H9 (cell line): ENCODE measurements around the gene TRAK1. TPM values are rescaled to one million over a fixed set of nuclear protein-coding genes. Genes with fewer than 3 reads are reported as not detected.

Experiments used
- DNase-seq: peaks from one replicate; pipeline ENCODE4 v3.0.0-alpha.2; 2017
- H2AFZ ChIP-seq: one replicate; pipeline ENCODE4 v1.6.1; 2013; ENCODE audit warnings: mild to moderate bottlenecking, low read length, control low read depth, moderate library complexity
- H2AK5ac ChIP-seq: 2 replicates; pipeline ENCODE4 v1.6.1; 2013; ENCODE audit warnings: low read length, control low read depth, mixed read lengths; ENCODE audit not compliant: insufficient read length
- H2BK120ac ChIP-seq: one replicate; pipeline ENCODE4 v1.6.1; 2013; ENCODE audit warnings: low read depth, mild to moderate bottlenecking, low read length, control low read depth, inconsistent platforms; ENCODE audit not compliant: poor library complexity, severe bottlenecking
- H2BK12ac ChIP-seq: 2 replicates; pipeline ENCODE4 v1.6.1; 2013; ENCODE audit warnings: low read length, control low read depth, mixed read lengths, low read depth; ENCODE audit not compliant: insufficient read length
- H2BK15ac ChIP-seq: 2 replicates; pipeline ENCODE4 v1.6.1; 2013; ENCODE audit warnings: low read depth, low read length, control low read depth
- H2BK20ac ChIP-seq: one replicate; pipeline ENCODE4 v1.6.1; 2013; ENCODE audit warnings: low read depth, mild to moderate bottlenecking, low read length, control low read depth, inconsistent platforms; ENCODE audit not compliant: poor library complexity, severe bottlenecking
- H2BK5ac ChIP-seq: 2 replicates; pipeline ENCODE4 v1.6.1; 2013; ENCODE audit warnings: low read length, control low read depth, mixed read lengths; ENCODE audit not compliant: insufficient read length
- H3K14ac ChIP-seq: 2 replicates; pipeline ENCODE4 v1.6.1; 2013; ENCODE audit warnings: low read length, control low read depth; ENCODE audit not compliant: insufficient read depth
- H3K18ac ChIP-seq: 2 replicates; pipeline ENCODE4 v1.6.1; 2013; ENCODE audit warnings: low read depth, mild to moderate bottlenecking, mixed read lengths, low read length, control low read depth; ENCODE audit not compliant: insufficient read length
- H3K23ac ChIP-seq: 2 replicates; pipeline ENCODE4 v1.6.1; 2013; ENCODE audit warnings: low read length, control low read depth, mixed read lengths, low read depth; ENCODE audit not compliant: insufficient read length
- H3K23me2 ChIP-seq: 2 replicates; pipeline ENCODE4 v1.6.1; 2013; ENCODE audit warnings: low read depth, mild to moderate bottlenecking, mixed read lengths, low read length, control low read depth; ENCODE audit not compliant: insufficient read length, poor library complexity, severe bottlenecking
- H3K27ac ChIP-seq: 2 replicates; pipeline ENCODE4 v1.5.1; 2013; ENCODE audit warnings: low read length, control low read depth, mixed read lengths, low read depth; ENCODE audit not compliant: insufficient read length
- H3K27me3 ChIP-seq: 2 replicates; pipeline ENCODE4 v1.6.1; 2013; ENCODE audit warnings: low read length, control low read depth, inconsistent platforms; ENCODE audit not compliant: insufficient read depth
- H3K4ac ChIP-seq: 2 replicates; pipeline ENCODE4 v1.6.1; 2013; ENCODE audit warnings: low read depth, mild to moderate bottlenecking, control low read depth, inconsistent platforms, low read length, moderate library complexity
- H3K4me1 ChIP-seq: 2 replicates; pipeline ENCODE4 v1.6.1; 2013; ENCODE audit warnings: low read length, control low read depth, inconsistent platforms; ENCODE audit not compliant: insufficient read depth
- H3K4me2 ChIP-seq: 2 replicates; pipeline ENCODE4 v1.6.1; 2013; ENCODE audit warnings: low read length, control low read depth, mixed read lengths; ENCODE audit not compliant: insufficient read length, insufficient read depth
- H3K56ac ChIP-seq: 2 replicates; pipeline ENCODE4 v1.6.1; 2013; ENCODE audit warnings: low read depth, mild to moderate bottlenecking, mixed read lengths, low read length, control low read depth; ENCODE audit not compliant: insufficient read length
- H3K79me1 ChIP-seq: 2 replicates; pipeline ENCODE4 v1.6.1; 2013; ENCODE audit warnings: low read depth, mild to moderate bottlenecking, moderate library complexity, low read length, control low read depth, inconsistent platforms; ENCODE audit not compliant: insufficient read depth, poor library complexity, severe bottlenecking
- H3K79me2 ChIP-seq: 2 replicates; pipeline ENCODE4 v1.6.1; 2013; ENCODE audit warnings: low read length, control low read depth, inconsistent platforms; ENCODE audit not compliant: insufficient read depth
- H3K9ac ChIP-seq: 2 replicates; pipeline ENCODE4 v1.6.1; 2013; ENCODE audit warnings: low read length, control low read depth, mixed read lengths; ENCODE audit not compliant: insufficient read length; ENCODE audit errors: extremely low read depth
- H3K9me3 ChIP-seq: one replicate; pipeline ENCODE4 v1.6.1; 2013; ENCODE audit warnings: low read depth, low read length, inconsistent platforms; ENCODE audit not compliant: control insufficient read depth
- H3T11ph ChIP-seq: one replicate; pipeline ENCODE4 v1.6.1; 2013; ENCODE audit warnings: mild to moderate bottlenecking, low read length, control low read depth, inconsistent platforms
- H4K20me1 ChIP-seq: one replicate; pipeline ENCODE4 v1.6.1; 2013; ENCODE audit not compliant: control insufficient read depth, insufficient read length, insufficient read depth
- H4K5ac ChIP-seq: 2 replicates; pipeline ENCODE4 v1.6.1; 2013; ENCODE audit warnings: low read depth, mild to moderate bottlenecking, mixed read lengths, low read length, control low read depth; ENCODE audit not compliant: insufficient read length
- H4K8ac ChIP-seq: replicated peaks from 2 replicates; pipeline ENCODE4 v1.6.1; 2013; ENCODE audit warnings: low read length, control low read depth, mixed read lengths, low read depth; ENCODE audit not compliant: insufficient read length
- H4K91ac ChIP-seq: 2 replicates; pipeline ENCODE4 v1.6.1; 2013; ENCODE audit warnings: low read depth, mild to moderate bottlenecking, moderate library complexity, mixed read lengths, low read length, control low read depth; ENCODE audit not compliant: insufficient read length
- H3K27ac Mint-ChIP-seq, 3 experiments: 2 replicates in 2 of 3; 3 replicates in 1 of 3; pipeline ENCODE4 v1.8.0; 2020 to 2021; ENCODE audit warnings: mixed read lengths in 3 of 3, mild to moderate bottlenecking in 1 of 3, moderate library complexity in 1 of 3
- H3K27me3 Mint-ChIP-seq: 2 replicates; pipeline ENCODE4 v1.8.0; 2021; ENCODE audit warnings: low read depth, mild to moderate bottlenecking, moderate library complexity, mixed read lengths
- H3K36me3 Mint-ChIP-seq, 3 experiments: 2 replicates in 2 of 3; 3 replicates in 1 of 3; pipeline ENCODE4 v1.8.0; 2020 to 2021; ENCODE audit warnings: low read depth in 3 of 3, mixed read lengths in 3 of 3; ENCODE audit not compliant: insufficient read depth in 1 of 3
- H3K4me1 Mint-ChIP-seq, 2 experiments: 2 replicates each; pipeline ENCODE4 v1.8.0; 2020; ENCODE audit warnings: mixed read lengths in 2 of 2
- H3K4me3 Mint-ChIP-seq, 2 experiments: 2 replicates in 1 of 2; 3 replicates in 1 of 2; pipeline ENCODE4 v1.8.0; 2020 to 2021; ENCODE audit warnings: mild to moderate bottlenecking in 2 of 2, mixed read lengths in 2 of 2, moderate library complexity in 1 of 2
- H3K9me3 Mint-ChIP-seq, 2 experiments: 2 replicates in 1 of 2; 3 replicates in 1 of 2; pipeline ENCODE4 v1.8.0; 2020; ENCODE audit warnings: mild to moderate bottlenecking in 2 of 2, mixed read lengths in 2 of 2, moderate library complexity in 1 of 2
- WGBS: extraction: QIAGEN DNeasy Blood & Tissue Kit; methylation state at CpG from one replicate; pipeline ENCODE4 v1.1.7; 2013; ENCODE audit warnings: missing lambda C conversion rate, low lambda C conversion rate, mixed read lengths; ENCODE audit not compliant: insufficient read length; ENCODE audit errors: extremely low coverage; 5-methylcytosine and 5-hydroxymethylcytosine counted together
- total RNA-seq: library from RNA; stranded (reverse); gene quantifications from 2 replicates; pipeline ENCODE4 v1.2.1, GENCODE V29; 2021
- TF ChIP-seq, protein P1 (sequence below): fragments of 200-600 bp; sonication (generic); conservative IDR thresholded peaks from 3 replicates; pipeline ENCODE4 v1.8.0; 2021; ENCODE audit warnings: antibody characterized with exemption, mild to moderate bottlenecking

The TRAK1 gene
- total RNA-seq, 1 experiment from 2014 or later, result 34.2 TPM

DNA sequence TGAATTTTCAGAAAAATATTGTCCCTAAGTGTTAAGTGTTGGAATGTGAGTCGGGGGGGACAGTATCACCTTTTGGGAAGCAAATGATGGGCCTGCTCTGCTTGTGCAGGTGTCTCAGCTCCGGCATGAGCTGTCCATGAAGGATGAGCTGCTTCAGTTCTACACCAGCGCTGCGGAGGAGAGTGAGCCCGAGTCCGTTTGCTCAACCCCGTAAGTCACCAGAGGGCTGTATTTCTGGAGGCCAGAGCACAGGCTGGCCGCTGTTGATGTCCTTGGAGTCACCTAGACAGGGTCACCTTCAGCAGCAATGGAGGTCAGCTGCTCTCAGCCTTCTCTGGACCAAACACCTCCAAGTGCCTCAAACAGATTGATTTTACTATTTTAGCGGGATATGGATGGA, 96.8 kb downstream of the TRAK1 start:
- no peaks in the 10 kb centered on the region for H3K27me3 ChIP-seq
- H4K8ac ChIP-seq, result no peak overlapping the region
- H2BK120ac ChIP-seq, result no peak overlapping the region
- H3K4ac ChIP-seq, result no peak overlapping the region
- no peaks in the 10 kb centered on the region for H4K20me1 ChIP-seq
- peaks cover 3% of the 10 kb centered on the region; the same call in 1 of the 2 replicates for H3K4me1 ChIP-seq
- no peak overlapping the region for H2BK15ac ChIP-seq
- H2AK5ac ChIP-seq, result no peak overlapping the region
- H3K9me3 Mint-ChIP-seq, result no peaks in the 10 kb centered on the region
- peaks cover 11 to 41% (median 30%) of the 10 kb centered on the region in 3 experiments; a peak in 6 of 7 replicates for H3K36me3 Mint-ChIP-seq
- no peak overlapping the region for H4K91ac ChIP-seq
- no peak overlapping the region for H3K18ac ChIP-seq
- no peak overlapping the region for H2BK20ac ChIP-seq
- H3K14ac ChIP-seq, result no peak overlapping the region
- H2BK12ac ChIP-seq, result no peak overlapping the region
- H4K5ac ChIP-seq, result no peak overlapping the region
- H3K56ac ChIP-seq, result no peak overlapping the region
- H3K23ac ChIP-seq, result no peak overlapping the region
- no peak for DNase-seq
- no peak overlapping the region for H2AFZ ChIP-seq
- no CpG with 5 or more reads among the region's 9 CpGs for WGBS
- no peak overlapping the region for H3K4me3 Mint-ChIP-seq
- no peak overlapping the region for H2BK5ac ChIP-seq
- no peaks in the 10 kb centered on the region for H3K79me2 ChIP-seq
- no peaks in the 10 kb centered on the region for H3K9me3 ChIP-seq
- TF ChIP-seq, protein P1, sequence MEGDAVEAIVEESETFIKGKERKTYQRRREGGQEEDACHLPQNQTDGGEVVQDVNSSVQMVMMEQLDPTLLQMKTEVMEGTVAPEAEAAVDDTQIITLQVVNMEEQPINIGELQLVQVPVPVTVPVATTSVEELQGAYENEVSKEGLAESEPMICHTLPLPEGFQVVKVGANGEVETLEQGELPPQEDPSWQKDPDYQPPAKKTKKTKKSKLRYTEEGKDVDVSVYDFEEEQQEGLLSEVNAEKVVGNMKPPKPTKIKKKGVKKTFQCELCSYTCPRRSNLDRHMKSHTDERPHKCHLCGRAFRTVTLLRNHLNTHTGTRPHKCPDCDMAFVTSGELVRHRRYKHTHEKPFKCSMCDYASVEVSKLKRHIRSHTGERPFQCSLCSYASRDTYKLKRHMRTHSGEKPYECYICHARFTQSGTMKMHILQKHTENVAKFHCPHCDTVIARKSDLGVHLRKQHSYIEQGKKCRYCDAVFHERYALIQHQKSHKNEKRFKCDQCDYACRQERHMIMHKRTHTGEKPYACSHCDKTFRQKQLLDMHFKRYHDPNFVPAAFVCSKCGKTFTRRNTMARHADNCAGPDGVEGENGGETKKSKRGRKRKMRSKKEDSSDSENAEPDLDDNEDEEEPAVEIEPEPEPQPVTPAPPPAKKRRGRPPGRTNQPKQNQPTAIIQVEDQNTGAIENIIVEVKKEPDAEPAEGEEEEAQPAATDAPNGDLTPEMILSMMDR, result no peak
- peaks cover 14 to 23% of the 10 kb centered on the region in 2 experiments for H3K4me1 Mint-ChIP-seq
- H3K9ac ChIP-seq, result no peak overlapping the region
- H3K79me1 ChIP-seq, result no peaks in the 10 kb centered on the region
- no peaks in the 10 kb centered on the region for H3K27me3 Mint-ChIP-seq
- no peak overlapping the region for H3K4me2 ChIP-seq
- no peak overlapping the region for H3K27ac ChIP-seq
- H3K23me2 ChIP-seq, result no peaks in the 10 kb centered on the region
- no peak overlapping the region for H3T11ph ChIP-seq
- peak overlapping the region in 1 of 3 experiments; percentile 79; a peak in 2 of 7 replicates for H3K27ac Mint-ChIP-seq
